B cell (primary cell): Measurements from ENCODE around the gene SHQ1. TPM values are rescaled to one million over a fixed set of nuclear protein-coding genes. Genes with fewer than 3 reads are reported as not detected.

Source experiments
- ATAC-seq: fragments of 200-7000 bp; cut with Tn5 transposase; one replicate; pipeline ENCODE4 v1.10.0; 2021; ENCODE audit warnings: low read depth, mild to moderate bottlenecking, moderate number of reproducible peaks, moderate library complexity
- CTCF ChIA-PET: fragments of 350-600 bp; sonication (Branson Sonifier 250); formaldehyde crosslinking; loops from one replicate; lab custom pipeline; 2021; ENCODE audit warnings: antibody characterized with exemption, inconsistent platforms; lab: Charles Lee
- POLR2A ChIA-PET: fragments of 350-600 bp; sonication (Branson Sonifier 250); formaldehyde crosslinking; loops from one replicate; lab custom pipeline; 2021; ENCODE audit warnings: antibody characterized with exemption; lab: Charles Lee
- DNase-seq: peaks from one replicate; pipeline ENCODE4 v3.0.0; 2013
- H2AFZ ChIP-seq: 2 replicates; pipeline ENCODE4 v1.6.1; 2012; ENCODE audit warnings: mild to moderate bottlenecking, low read depth, low read length; ENCODE audit not compliant: insufficient read depth, poor library complexity, severe bottlenecking
- H3K27ac ChIP-seq, 2 donors: 1 replicate in 1 of 2; 2 replicates in 1 of 2; pipeline ENCODE4 v1.5.1; 2012 to 2013; ENCODE audit warnings: low read length in 2 of 2, mild to moderate bottlenecking in 2 of 2, moderate library complexity in 1 of 2
- H3K27me3 ChIP-seq, 4 experiments: fragments of 200-600 bp in 1 of 4; sonication (generic) in 1 of 4; replicated peaks in 1 of 4; 1 replicate in 2 of 4; 2 replicates in 2 of 4; pipeline versions ENCODE4 v1.6.1 to v1.7.0; 2013 to 2016; ENCODE audit warnings: low read length in 3 of 4, mild to moderate bottlenecking in 2 of 4, mixed read lengths in 1 of 4, moderate library complexity in 1 of 4; ENCODE audit not compliant: insufficient read depth in 4 of 4, control insufficient read depth in 3 of 4; ENCODE audit errors: control extremely low read depth in 1 of 4
- H3K36me3 ChIP-seq, 2 experiments: replicated peaks in 1 of 2; 1 replicate in 1 of 2; 2 replicates in 1 of 2; pipeline versions ENCODE4 v1.6.1 to v1.7.1; 2013; ENCODE audit warnings: low read length in 1 of 2; ENCODE audit not compliant: insufficient read depth in 2 of 2, control insufficient read depth in 1 of 2; ENCODE audit errors: control extremely low read depth in 1 of 2, extremely low read depth in 1 of 2
- H3K4me1 ChIP-seq, 2 donors: fragments of 200-600 bp in 1 of 2; sonication (generic) in 1 of 2; 1 replicate in 1 of 2; 2 replicates in 1 of 2; pipeline versions ENCODE4 v1.5.1 to v1.6.1; 2013 to 2017; ENCODE audit warnings: low read length in 2 of 2; ENCODE audit not compliant: control insufficient read depth in 2 of 2, insufficient read depth in 2 of 2
- H3K4me2 ChIP-seq: replicated peaks from 2 replicates; pipeline ENCODE3; 2012; ENCODE audit warnings: mild to moderate bottlenecking, low read depth, low read length; ENCODE audit not compliant: poor library complexity, severe bottlenecking
- H3K4me3 ChIP-seq, 5 experiments: fragments of 200-600 bp in 1 of 5; sonication (generic) in 1 of 5; 1 replicate in 3 of 5; 2 replicates in 2 of 5; pipeline versions ENCODE4 v1.5.1 to v1.7.0; 2011 to 2016; ENCODE audit warnings: low read length in 4 of 5, mild to moderate bottlenecking in 4 of 5, low read depth in 2 of 5, control low read depth in 1 of 5, moderate library complexity in 1 of 5; ENCODE audit not compliant: insufficient read depth in 1 of 5; ENCODE audit errors: control extremely low read depth in 1 of 5, extremely low read depth in 1 of 5
- H3K79me2 ChIP-seq: fragments of 200-600 bp; sonication (generic); one replicate; pipeline ENCODE4 v1.6.0; 2016; ENCODE audit warnings: low read length; ENCODE audit not compliant: control insufficient read depth, insufficient read depth
- H3K9ac ChIP-seq: fragments of 200-600 bp; sonication (generic); 2 replicates; pipeline ENCODE4 v1.6.1; 2017; ENCODE audit warnings: mild to moderate bottlenecking, low read length, moderate library complexity
- H3K9me3 ChIP-seq, 3 donors: one replicate each; pipeline versions ENCODE4 v1.6.1 to v1.7.1; 2013; ENCODE audit warnings: low read length in 2 of 3; ENCODE audit not compliant: control insufficient read depth in 2 of 3, insufficient read depth in 1 of 3; ENCODE audit errors: control extremely low read depth in 1 of 3
- H4K20me1 ChIP-seq: 2 replicates; pipeline ENCODE4 v1.6.0; 2012; ENCODE audit warnings: mild to moderate bottlenecking, low read length; ENCODE audit not compliant: insufficient read depth, control insufficient read depth, poor library complexity, severe bottlenecking
- H3K27ac Mint-ChIP-seq: one replicate; pipeline ENCODE4 v1.8.0; 2021; ENCODE audit warnings: mixed read lengths
- H3K27me3 Mint-ChIP-seq: one replicate; pipeline ENCODE4 v1.8.0; 2021; ENCODE audit warnings: mixed read lengths
- H3K4me1 Mint-ChIP-seq: one replicate; pipeline ENCODE4 v1.8.0; 2021; ENCODE audit warnings: mixed read lengths
- H3K4me3 Mint-ChIP-seq: one replicate; pipeline ENCODE4 v1.8.0; 2021; ENCODE audit warnings: mixed read lengths
- H3K9me3 Mint-ChIP-seq: one replicate; pipeline ENCODE4 v1.8.0; 2022; ENCODE audit warnings: mixed read lengths; ENCODE audit not compliant: insufficient read depth
- CTCF ChIP-seq: fragments of 200-600 bp; IDR thresholded peaks from one replicate; pipeline ENCODE4 v1.8.0; 2022; ENCODE audit warnings: antibody characterized with exemption, mild to moderate bottlenecking
- EZH2 ChIP-seq: IDR thresholded peaks from 2 replicates; pipeline ENCODE4 v1.6.1; 2012; ENCODE audit warnings: borderline replicate concordance, low read depth, mild to moderate bottlenecking, moderate library complexity, low read length; ENCODE audit not compliant: insufficient read depth, poor library complexity, severe bottlenecking
- WGBS: methylation state at CpG from one replicate; pipeline ENCODE4 v1.1.5; 2013; ENCODE audit warnings: missing lambda C conversion rate; ENCODE audit not compliant: insufficient coverage; 5-methylcytosine and 5-hydroxymethylcytosine counted together
- intact Hi-C: fragments of 100-400 bp; cut with micrococcal nuclease; formaldehyde crosslinking; loops from one replicate; pipeline ENCODE4 v1.10.0; 2022
- polyA plus RNA-seq: library from polyadenylated mRNA; depleted of rRNA; stranded (reverse); fragments of >200 nt; gene quantifications from 2 replicates; pipeline ENCODE4 v1.2.3, GENCODE V29; 2012
- total RNA-seq, 2 donors: library from RNA; stranded (reverse); fragments of 120-200 nt in 1 of 2; gene quantifications; 1 replicate in 1 of 2; 2 replicates in 1 of 2; pipeline versions ENCODE4 v1.2.3 to v1.2.4, GENCODE V29; 2013 to 2022

SHQ1 gene
- total and polyA plus RNA-seq, 2 donors (not counting 1 experiment from before 2014, with no cell fraction given), result 3.6 to 32.0 TPM

GRCh38 chr3:72892870-72893269, 44.6 kb upstream of the SHQ1 start:
- no peaks in the 10 kb centered on the region for H3K4me1 Mint-ChIP-seq
- Histone ChIP-seq H3K9me3 (peaks cover 0 to 2% (median 0%) of the 10 kb centered on the region in 3 donors), H3K79me2 (no peaks in the 10 kb centered on the region), H3K4me2 (no peak overlapping the region), H3K27ac (no peak overlapping the region), H3K9ac (no peak overlapping the region), H4K20me1 (no peaks in the 10 kb centered on the region), H3K4me3 (no peak overlapping the region), H3K36me3 (no peaks in the 10 kb centered on the region), H3K4me1 (peaks cover 3 to 4% of the 10 kb centered on the region in 2 donors), H3K27me3 (peaks cover 0 to 35% (median 14%) of the 10 kb centered on the region in 4 experiments), H2AFZ (no peak overlapping the region)
- no peak overlapping the region for H3K4me3 Mint-ChIP-seq
- no peak for ATAC-seq
- no peak for DNase-seq
- 77% methylated on average over 4 of the region's 4 CpGs for WGBS
- H3K27ac Mint-ChIP-seq, result no peak overlapping the region
- ChIA-PET POLR2A (no interaction called here), CTCF (interaction anchor here (0.5 kb wide), 1 partner anchor 1265 kb away, joined by 3 read pairs; no protein-coding TSS in a partner anchor)
- TF ChIP-seq EZH2, result no peak
- no peak for TF ChIP-seq CTCF
- intact Hi-C loops, result no loop called here
- H3K27me3 Mint-ChIP-seq, result peaks cover 59% of the 10 kb centered on the region
- no peaks in the 10 kb centered on the region for H3K9me3 Mint-ChIP-seq

DNA sequence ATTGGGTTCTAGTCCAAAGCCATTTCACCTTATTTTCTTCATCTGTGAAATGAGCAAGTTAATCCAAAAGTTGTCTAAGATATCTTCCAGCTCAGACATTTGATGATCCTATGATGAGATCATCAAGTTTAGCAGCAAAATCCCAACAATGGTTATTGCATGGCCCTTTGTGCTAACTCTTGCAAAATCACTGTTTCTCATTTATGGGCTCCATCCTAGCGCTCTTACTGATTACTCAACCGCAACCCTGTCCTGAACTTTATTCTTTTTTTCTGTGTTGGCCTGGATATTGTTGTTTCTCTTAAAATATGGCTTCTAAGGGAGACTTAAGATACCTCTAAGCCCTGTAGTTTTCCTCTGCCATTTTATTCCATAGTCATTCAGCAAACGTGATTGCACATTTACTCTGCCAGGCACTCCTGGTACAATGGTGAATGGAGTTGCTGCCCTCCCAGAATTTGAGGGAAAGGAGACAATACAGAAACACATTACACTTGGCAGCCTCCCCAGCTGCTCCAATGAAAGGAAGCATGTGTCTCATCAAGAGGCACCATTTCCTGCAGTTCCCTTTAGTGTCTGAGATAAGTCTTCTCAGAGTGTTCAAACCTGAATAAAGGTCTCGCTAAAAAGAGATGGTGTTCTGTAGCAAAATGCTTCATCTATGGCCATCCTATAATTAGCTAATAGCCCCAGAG, 44.0 kb upstream of the SHQ1 start:
- H2AFZ ChIP-seq, result no peak overlapping the region
- H3K27me3 ChIP-seq, result peaks cover 0 to 41% (median 19%) of the 10 kb centered on the region in 4 experiments
- H4K20me1 ChIP-seq, result no peaks in the 10 kb centered on the region
- H3K9me3 ChIP-seq, result peaks cover 0 to 2% (median 0%) of the 10 kb centered on the region in 3 donors
- no peaks in the 10 kb centered on the region for H3K79me2 ChIP-seq
- intact Hi-C loops, result no loop called here
- H3K4me2 ChIP-seq, result no peak overlapping the region
- peaks cover 5% of the 10 kb centered on the region for H3K4me1 Mint-ChIP-seq
- H3K4me3 Mint-ChIP-seq, result no peak overlapping the region
- ChIA-PET CTCF (interaction anchor here (0.5 kb wide), 1 partner anchor 1265 kb away, joined by 3 read pairs; no protein-coding TSS in a partner anchor), POLR2A (no interaction called here)
- peaks cover 64% of the 10 kb centered on the region for H3K27me3 Mint-ChIP-seq
- ATAC-seq (no peak), DNase-seq (no peak)
- no peak overlapping the region for H3K27ac Mint-ChIP-seq
- H3K9me3 Mint-ChIP-seq, result no peaks in the 10 kb centered on the region
- no peak overlapping the region for H3K9ac ChIP-seq
- TF ChIP-seq EZH2, result no peak
- no peak for TF ChIP-seq CTCF
- no peak overlapping the region for H3K4me3 ChIP-seq
- peaks cover 9 to 10% of the 10 kb centered on the region in 2 donors for H3K4me1 ChIP-seq
- no peak overlapping the region for H3K27ac ChIP-seq
- H3K36me3 ChIP-seq, result no peaks in the 10 kb centered on the region
- no CpG with 5 or more reads among the region's 4 CpGs for WGBS
